ENCODE results near the gene UBE2Q2.

GRCh38 chr15:75926931-75927330, 83.7 kb downstream of the UBE2Q2 start:
- TF ChIP-seq CTCF (IDR thresholded peaks at IDR 0.05; ENCODE audit: low read length) (no peak), EZH2 (IDR thresholded peaks at IDR 0.05; ENCODE audit: borderline replicate concordance, low read length) (no peak)
